ENCODE results near the gene ATOX1. TPM values are rescaled to one million over a fixed set of nuclear protein-coding genes. Genes with fewer than 3 reads are reported as not detected.

Gene ATOX1
- total and polyA plus RNA-seq, 2 of the 13 experiments (the other 11 are each of a cell fraction or from before 2014, with no cell fraction given): 62.4 to 124 TPM

DNA sequence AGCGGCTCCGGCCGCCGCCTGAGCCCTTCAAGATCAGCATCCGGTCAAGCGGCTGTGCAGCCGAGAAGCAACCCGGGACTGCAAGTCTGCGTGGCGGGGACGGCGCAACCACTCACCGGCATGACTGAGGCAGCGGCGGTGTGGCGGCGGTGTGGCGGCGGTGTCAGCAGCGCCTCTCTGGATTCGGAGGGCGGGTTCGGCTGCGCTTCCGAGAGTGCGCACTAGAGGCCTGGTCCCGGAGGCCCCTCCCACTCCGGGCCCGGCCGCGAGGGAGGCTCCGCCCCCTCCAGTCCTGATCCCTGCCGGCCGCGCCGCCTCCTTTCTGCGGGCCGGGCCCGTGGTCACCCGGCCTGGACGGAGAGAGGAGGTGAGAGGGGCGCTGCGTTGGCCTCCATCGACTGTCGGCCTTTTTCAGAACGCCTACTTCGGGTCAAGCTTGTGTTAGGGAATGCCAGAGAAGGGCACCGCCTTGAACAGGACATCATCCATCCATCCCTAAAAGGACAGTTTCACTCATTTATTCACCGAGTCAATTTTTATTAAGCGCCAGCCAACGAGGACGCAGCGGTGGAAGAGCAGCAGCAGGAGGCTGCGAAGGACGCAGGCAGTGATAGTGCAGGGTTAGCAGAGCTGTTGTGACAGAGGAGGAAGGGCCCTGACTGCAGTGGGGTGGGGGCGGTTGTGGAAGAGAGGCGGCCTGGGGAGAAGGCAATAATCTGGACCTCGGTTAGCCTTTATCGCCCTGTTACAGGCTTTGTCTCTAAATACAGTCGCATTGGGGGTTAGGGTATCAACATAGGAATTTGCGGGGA, at the start of gene ATOX1 (continued):
- TF ChIP-seq ZNF614 (CRISPR knock-in tag; IDR thresholded peaks at IDR 0.05; ENCODE audit: borderline replicate concordance) (peak; percentile 62; the same call in 1 of the 2 replicates), TCF12 (IDR thresholded peaks at IDR 0.05) (no peak), TCF12 (CRISPR knock-in tag; IDR thresholded peaks at IDR 0.05) (0 out of 2 replicates have a peak, but pooled peaks have one; percentile 43), POGZ (CRISPR knock-in tag; IDR thresholded peaks at IDR 0.05) (peak; percentile 34), POLR2A (IDR thresholded peaks at IDR 0.05; ENCODE audit: insufficient read depth in 1 of 2, low read depth in 2 of 2, low read length in 2 of 2) (peak; percentile 82 to 96), ZFP36L2 (CRISPR knock-in tag; IDR thresholded peaks at IDR 0.05) (no peak; the same call in 1 of the 2 replicates), RFX3 (CRISPR knock-in tag; IDR thresholded peaks at IDR 0.05) (no peak), SUZ12 (IDR thresholded peaks at IDR 0.05; ENCODE audit: low read depth, low read length) (no peak), CBX5 (CRISPR knock-in tag; IDR thresholded peaks at IDR 0.05; ENCODE audit: borderline replicate concordance) (peak; percentile 35; the same call in 1 of the 2 replicates), ZNF761 (CRISPR knock-in tag; conservative IDR thresholded peaks at IDR 0.05) (peak; percentile 91), NR2F6 (IDR thresholded peaks at IDR 0.05) (no peak), NR2F6 (CRISPR knock-in tag; IDR thresholded peaks at IDR 0.05) (peak; percentile 36; the same call in 1 of the 2 replicates), RFXAP (CRISPR knock-in tag; IDR thresholded peaks at IDR 0.05; ENCODE audit: borderline replicate concordance) (no peak), ZNF563 (CRISPR knock-in tag; IDR thresholded peaks at IDR 0.05) (0 out of 2 replicates have a peak, but pooled peaks have one; percentile 66), CENPT (CRISPR knock-in tag; IDR thresholded peaks at IDR 0.05; ENCODE audit: low read depth) (peak; percentile 50; the same call in 1 of the 2 replicates), EED (CRISPR knock-in tag; IDR thresholded peaks at IDR 0.05) (no peak), ZNF335 (CRISPR knock-in tag; IDR thresholded peaks at IDR 0.05) (0 out of 2 replicates have a peak, but pooled peaks have one; percentile 22), SOX13 (IDR thresholded peaks at IDR 0.05) (no peak), SOX13 (CRISPR knock-in tag; conservative IDR thresholded peaks at IDR 0.05 in 1 of 2, IDR thresholded peaks at IDR 0.05 in 1 of 2) (no peak)
- TF ChIP-seq, protein P1, sequence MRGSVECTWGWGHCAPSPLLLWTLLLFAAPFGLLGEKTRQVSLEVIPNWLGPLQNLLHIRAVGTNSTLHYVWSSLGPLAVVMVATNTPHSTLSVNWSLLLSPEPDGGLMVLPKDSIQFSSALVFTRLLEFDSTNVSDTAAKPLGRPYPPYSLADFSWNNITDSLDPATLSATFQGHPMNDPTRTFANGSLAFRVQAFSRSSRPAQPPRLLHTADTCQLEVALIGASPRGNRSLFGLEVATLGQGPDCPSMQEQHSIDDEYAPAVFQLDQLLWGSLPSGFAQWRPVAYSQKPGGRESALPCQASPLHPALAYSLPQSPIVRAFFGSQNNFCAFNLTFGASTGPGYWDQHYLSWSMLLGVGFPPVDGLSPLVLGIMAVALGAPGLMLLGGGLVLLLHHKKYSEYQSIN (CRISPR knock-in tag; IDR thresholded peaks at IDR 0.05; ENCODE audit: borderline replicate concordance): no peak
- TF ChIP-seq, protein P2, sequence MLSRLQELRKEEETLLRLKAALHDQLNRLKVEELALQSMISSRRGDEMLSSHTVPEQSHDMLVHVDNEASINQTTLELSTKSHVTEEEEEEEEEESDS (CRISPR knock-in tag; IDR thresholded peaks at IDR 0.05; ENCODE audit: borderline replicate concordance): no peak
- TF ChIP-seq, protein P3, sequence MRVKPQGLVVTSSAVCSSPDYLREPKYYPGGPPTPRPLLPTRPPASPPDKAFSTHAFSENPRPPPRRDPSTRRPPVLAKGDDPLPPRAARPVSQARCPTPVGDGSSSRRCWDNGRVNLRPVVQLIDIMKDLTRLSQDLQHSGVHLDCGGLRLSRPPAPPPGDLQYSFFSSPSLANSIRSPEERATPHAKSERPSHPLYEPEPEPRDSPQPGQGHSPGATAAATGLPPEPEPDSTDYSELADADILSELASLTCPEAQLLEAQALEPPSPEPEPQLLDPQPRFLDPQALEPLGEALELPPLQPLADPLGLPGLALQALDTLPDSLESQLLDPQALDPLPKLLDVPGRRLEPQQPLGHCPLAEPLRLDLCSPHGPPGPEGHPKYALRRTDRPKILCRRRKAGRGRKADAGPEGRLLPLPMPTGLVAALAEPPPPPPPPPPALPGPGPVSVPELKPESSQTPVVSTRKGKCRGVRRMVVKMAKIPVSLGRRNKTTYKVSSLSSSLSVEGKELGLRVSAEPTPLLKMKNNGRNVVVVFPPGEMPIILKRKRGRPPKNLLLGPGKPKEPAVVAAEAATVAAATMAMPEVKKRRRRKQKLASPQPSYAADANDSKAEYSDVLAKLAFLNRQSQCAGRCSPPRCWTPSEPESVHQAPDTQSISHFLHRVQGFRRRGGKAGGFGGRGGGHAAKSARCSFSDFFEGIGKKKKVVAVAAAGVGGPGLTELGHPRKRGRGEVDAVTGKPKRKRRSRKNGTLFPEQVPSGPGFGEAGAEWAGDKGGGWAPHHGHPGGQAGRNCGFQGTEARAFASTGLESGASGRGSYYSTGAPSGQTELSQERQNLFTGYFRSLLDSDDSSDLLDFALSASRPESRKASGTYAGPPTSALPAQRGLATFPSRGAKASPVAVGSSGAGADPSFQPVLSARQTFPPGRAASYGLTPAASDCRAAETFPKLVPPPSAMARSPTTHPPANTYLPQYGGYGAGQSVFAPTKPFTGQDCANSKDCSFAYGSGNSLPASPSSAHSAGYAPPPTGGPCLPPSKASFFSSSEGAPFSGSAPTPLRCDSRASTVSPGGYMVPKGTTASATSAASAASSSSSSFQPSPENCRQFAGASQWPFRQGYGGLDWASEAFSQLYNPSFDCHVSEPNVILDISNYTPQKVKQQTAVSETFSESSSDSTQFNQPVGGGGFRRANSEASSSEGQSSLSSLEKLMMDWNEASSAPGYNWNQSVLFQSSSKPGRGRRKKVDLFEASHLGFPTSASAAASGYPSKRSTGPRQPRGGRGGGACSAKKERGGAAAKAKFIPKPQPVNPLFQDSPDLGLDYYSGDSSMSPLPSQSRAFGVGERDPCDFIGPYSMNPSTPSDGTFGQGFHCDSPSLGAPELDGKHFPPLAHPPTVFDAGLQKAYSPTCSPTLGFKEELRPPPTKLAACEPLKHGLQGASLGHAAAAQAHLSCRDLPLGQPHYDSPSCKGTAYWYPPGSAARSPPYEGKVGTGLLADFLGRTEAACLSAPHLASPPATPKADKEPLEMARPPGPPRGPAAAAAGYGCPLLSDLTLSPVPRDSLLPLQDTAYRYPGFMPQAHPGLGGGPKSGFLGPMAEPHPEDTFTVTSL (CRISPR knock-in tag; IDR thresholded peaks at IDR 0.05; ENCODE audit: borderline replicate concordance): peak; percentile 53; the same call in 1 of the 2 replicates

All from HepG2 (cell line).